Kidney epithelial cell (primary cell): Measurements from ENCODE around the gene PAK1. TPM values are rescaled to one million over a fixed set of nuclear protein-coding genes. Genes with fewer than 3 reads are reported as not detected.
"Not testable (repeated sequence)": the region's sequence is repeated elsewhere in the genome, so short reads cannot be mapped to it uniquely, and the experiment has no call there.

Experiments used
- DNase-seq: peaks from one replicate; pipeline ENCODE4 v3.0.0-alpha.2; 2010; ENCODE audit warnings: low read depth
- H3K27me3 ChIP-seq: 2 replicates; pipeline ENCODE4 v1.6.0; 2011; ENCODE audit warnings: low read length; ENCODE audit not compliant: control insufficient read depth, insufficient read depth
- H3K36me3 ChIP-seq: 2 replicates; pipeline ENCODE4 v1.5.1; 2011; ENCODE audit warnings: low read length; ENCODE audit not compliant: control insufficient read depth, insufficient read depth
- H3K4me3 ChIP-seq: 2 replicates; pipeline ENCODE4 v1.5.1; 2011; ENCODE audit warnings: low read depth, mild to moderate bottlenecking, control low read depth, low read length
- total RNA-seq: library from RNA; depleted of rRNA; stranded (reverse); fragments of >200 nt; gene quantifications from 2 replicates; pipeline ENCODE4 v1.2.3, GENCODE V29; 2015
- TF ChIP-seq, protein P1 (sequence below): IDR thresholded peaks from 2 replicates; pipeline ENCODE4 v1.5.1; 2011; ENCODE audit warnings: mild to moderate bottlenecking, moderate library complexity, low read length, control low read depth, inconsistent platforms; ENCODE audit not compliant: insufficient read depth, poor library complexity, severe bottlenecking

PAK1 gene
- total RNA-seq, 1 donor from 2014 or later, result 35.3 TPM

DNA sequence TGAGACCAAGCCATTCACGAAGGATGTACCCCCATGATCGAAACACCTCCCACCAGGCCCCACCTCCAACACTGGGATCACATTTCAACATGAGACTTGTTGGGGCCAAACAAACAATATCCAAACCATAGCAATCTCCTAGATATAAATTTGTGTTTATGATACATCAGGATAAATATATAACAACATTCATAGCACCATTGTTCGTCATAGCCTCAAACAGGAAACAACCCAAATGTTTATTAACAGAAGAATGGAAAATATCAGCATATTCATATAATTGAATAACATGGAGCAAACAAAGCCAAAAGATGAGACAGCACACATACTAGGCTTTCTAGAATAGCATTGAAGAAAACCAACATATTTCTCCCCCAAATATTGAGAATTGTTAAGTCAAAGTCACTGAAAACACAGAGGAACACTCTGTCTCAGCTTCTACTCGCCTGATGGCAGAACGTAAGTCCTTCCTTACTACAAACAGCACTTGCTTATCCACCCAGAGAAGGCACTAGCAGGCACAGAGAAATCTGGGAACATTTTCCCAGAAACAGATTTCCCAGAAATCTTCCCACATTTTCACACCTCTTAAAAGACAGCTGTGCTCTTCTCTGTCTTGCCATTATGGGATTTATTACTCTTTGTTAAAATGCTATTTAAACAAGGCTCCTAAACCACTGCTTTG, 164.4 kb downstream of the PAK1 start:
- Histone ChIP-seq H3K27me3 (no peaks in the 10 kb centered on the region), H3K4me3 (no peak overlapping the region), H3K36me3 (no peaks in the 10 kb centered on the region)
- DNase-seq, result no peak
- TF ChIP-seq, protein P1, sequence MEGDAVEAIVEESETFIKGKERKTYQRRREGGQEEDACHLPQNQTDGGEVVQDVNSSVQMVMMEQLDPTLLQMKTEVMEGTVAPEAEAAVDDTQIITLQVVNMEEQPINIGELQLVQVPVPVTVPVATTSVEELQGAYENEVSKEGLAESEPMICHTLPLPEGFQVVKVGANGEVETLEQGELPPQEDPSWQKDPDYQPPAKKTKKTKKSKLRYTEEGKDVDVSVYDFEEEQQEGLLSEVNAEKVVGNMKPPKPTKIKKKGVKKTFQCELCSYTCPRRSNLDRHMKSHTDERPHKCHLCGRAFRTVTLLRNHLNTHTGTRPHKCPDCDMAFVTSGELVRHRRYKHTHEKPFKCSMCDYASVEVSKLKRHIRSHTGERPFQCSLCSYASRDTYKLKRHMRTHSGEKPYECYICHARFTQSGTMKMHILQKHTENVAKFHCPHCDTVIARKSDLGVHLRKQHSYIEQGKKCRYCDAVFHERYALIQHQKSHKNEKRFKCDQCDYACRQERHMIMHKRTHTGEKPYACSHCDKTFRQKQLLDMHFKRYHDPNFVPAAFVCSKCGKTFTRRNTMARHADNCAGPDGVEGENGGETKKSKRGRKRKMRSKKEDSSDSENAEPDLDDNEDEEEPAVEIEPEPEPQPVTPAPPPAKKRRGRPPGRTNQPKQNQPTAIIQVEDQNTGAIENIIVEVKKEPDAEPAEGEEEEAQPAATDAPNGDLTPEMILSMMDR, result no peak

DNA sequence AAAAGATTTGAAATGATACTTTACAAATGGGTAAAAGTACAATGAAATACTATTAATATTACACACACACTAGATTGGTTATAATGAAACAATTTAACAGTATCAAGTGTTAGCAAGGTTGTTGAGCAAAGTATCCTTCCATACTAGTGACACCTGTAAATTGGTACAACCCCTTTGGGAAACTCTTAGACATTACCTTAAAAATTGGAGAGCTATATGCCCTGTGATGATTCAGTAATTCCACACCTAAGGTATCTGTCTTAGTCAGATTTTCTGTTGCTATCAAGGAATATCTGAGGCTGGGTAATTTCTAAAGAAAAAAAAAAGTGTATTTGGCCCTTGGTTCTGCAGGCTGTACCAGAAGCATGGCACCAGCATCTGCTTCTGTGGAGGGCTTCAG, 165.1 kb downstream of the PAK1 start:
- no peaks in the 10 kb centered on the region for H3K27me3 ChIP-seq

DNA sequence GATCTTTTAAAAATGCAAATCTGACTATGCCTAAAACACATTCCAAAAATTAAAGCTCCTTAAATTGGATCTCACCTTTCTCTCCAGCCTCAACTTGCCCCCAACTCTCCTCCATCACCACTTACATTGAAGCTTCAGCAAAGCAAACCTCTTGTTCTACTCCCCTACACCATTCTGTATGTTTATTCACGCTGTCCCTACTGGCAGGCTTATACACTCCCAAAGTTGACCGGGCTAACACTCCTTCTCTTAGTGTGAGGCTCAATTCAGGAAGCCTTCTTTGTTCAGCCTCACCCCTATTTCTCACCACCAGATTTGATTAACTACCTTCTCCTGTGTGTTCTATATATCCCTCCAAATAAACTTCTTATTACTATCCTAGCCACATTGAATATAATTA, 170.6 kb downstream of the PAK1 start:
- Histone ChIP-seq H3K27me3 (no peaks in the 10 kb centered on the region), H3K36me3 (no peaks in the 10 kb centered on the region), H3K4me3 (no peak overlapping the region)
- no peak for DNase-seq
- TF ChIP-seq, protein P1, result no peak

More for the DNA sequence above, 165.1 kb downstream of the PAK1 start:
- no peak overlapping the region for H3K4me3 ChIP-seq
- DNase-seq, result no peak
- no peaks in the 10 kb centered on the region for H3K36me3 ChIP-seq
- TF ChIP-seq, protein P1, result no peak

DNA sequence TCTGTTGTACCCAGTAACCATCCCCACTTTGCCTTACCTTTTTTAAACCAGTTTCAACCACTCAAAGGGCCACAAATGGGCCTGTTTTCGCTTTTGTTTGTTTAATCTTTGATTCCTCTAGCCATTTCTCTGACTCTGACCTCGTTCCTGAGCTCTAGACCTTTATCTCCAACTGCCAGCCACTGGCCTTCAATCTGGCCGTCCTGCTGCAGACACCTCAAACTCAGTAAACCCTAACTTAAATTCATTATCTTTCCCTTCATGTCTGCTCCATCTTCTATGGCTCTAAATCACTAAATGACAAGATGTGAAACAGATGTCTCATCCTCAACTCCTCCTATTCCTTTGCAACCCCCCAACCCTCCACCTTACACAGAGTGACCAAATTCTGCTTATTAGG, 171.1 kb downstream of the PAK1 start:
- TF ChIP-seq, protein P1, result no peak
- no peaks in the 10 kb centered on the region for H3K27me3 ChIP-seq
- no peaks in the 10 kb centered on the region for H3K36me3 ChIP-seq
- no peak for DNase-seq
- H3K4me3 ChIP-seq, result no peak overlapping the region

DNA sequence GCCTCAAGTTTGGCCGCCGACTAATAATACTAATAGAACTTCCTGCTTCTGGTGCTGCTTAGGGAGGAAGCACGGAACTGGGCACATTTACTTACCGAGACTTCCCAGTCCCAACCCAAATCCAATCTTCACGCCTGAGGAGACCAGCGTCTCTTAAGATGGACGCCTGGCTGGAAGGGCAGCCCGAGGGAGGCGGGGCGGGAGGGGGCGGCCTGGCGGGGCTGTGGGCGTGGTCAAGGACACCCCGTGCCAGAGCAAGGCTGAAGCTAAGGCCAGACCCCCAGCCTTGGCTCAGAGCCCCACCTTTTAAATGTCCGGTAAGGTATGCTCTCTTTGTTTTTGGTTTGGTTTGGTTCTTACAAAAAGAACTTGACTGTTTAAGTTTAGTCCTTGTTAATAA, 172.4 kb downstream of the PAK1 start, which contains the start of gene GDPD4:
Gene GDPD4 (minus strand): TSS at position 177 of the 400 bp plus-strand sequence. CDS start 16,549 bp downstream, outside the sequence.
- no peaks in the 10 kb centered on the region for H3K27me3 ChIP-seq
- no peak within 1 kb of the TSS for H3K4me3 ChIP-seq
- DNase-seq, result no peak
- no peaks in the 10 kb centered on the region for H3K36me3 ChIP-seq
- TF ChIP-seq, protein P1, result no peak

DNA sequence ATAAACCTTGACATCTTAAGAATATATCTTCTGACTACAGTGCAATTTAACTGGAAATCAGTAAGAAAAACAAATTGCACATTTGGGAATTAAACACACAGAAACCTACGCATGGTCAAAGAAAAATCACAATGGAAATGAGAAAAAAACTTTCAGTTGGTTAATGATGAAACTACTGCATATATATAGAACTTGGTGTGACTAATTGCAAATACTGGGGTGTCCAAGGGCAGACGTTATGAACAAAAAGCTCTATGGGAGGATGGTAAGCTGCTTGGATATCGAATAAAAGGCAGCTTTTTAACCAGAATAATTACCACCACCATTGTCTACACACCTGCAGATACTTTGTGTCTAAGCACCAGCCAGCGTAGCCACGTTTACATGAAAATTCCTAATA, 173.2 kb downstream of the PAK1 start:
- Histone ChIP-seq H3K36me3 (no peaks in the 10 kb centered on the region), H3K27me3 (no peaks in the 10 kb centered on the region), H3K4me3 (no peak overlapping the region)
- no peak for DNase-seq
- TF ChIP-seq, protein P1, result no peak

DNA sequence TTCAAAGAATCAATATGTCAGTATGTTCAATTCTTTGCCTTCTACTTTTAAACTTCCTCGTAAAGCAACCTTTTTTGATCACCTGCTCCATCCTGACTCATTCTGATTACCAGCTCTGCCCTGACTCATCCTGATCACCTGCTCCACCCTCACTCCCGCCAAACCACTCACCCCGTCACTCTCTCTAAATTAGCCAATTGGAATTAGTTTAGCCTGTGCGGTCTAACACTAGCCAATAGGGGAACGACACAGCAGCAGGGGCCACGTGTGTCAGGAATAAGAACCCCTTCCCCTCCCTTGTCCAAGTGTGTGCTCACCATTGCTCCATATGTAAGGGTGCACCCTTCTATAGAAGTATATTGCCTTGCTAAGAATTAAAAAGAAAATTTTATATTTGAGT, 173.9 kb downstream of the PAK1 start:
- not testable (repeated sequence) for H3K27me3 ChIP-seq, DNase-seq, H3K36me3 ChIP-seq, H3K4me3 ChIP-seq
